Midbrain (tissue), 1 donor: ENCODE measurements around the gene HSD11B2.

Experiments
- DNase-seq: peaks from one replicate; lab custom pipeline; 2025; lab: John Stamatoyannopoulos, UW

The HSD11B2 gene

DNA sequence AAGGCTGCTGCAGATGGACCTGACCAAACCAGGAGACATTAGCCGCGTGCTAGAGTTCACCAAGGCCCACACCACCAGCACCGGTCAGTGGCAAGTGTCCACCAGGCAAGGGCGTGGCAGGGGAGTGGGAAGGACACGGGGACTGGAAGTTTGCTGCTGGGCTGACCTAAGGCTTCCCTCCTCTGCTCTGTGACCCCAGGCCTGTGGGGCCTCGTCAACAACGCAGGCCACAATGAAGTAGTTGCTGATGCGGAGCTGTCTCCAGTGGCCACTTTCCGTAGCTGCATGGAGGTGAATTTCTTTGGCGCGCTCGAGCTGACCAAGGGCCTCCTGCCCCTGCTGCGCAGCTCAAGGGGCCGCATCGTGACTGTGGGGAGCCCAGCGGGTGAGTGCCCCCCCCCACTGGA lies 4.8 kb downstream of the HSD11B2 start:
- no peak for DNase-seq

DNA sequence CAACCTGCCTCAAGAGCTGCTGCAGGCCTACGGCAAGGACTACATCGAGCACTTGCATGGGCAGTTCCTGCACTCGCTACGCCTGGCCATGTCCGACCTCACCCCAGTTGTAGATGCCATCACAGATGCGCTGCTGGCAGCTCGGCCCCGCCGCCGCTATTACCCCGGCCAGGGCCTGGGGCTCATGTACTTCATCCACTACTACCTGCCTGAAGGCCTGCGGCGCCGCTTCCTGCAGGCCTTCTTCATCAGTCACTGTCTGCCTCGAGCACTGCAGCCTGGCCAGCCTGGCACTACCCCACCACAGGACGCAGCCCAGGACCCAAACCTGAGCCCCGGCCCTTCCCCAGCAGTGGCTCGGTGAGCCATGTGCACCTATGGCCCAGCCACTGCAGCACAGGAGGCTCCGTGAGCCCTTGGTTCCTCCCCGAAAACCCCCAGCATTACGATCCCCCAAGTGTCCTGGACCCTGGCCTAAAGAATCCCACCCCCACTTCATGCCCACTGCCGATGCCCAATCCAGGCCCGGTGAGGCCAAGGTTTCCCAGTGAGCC lies 5.8 kb downstream of the HSD11B2 start:
- DNase-seq, result no peak

DNA sequence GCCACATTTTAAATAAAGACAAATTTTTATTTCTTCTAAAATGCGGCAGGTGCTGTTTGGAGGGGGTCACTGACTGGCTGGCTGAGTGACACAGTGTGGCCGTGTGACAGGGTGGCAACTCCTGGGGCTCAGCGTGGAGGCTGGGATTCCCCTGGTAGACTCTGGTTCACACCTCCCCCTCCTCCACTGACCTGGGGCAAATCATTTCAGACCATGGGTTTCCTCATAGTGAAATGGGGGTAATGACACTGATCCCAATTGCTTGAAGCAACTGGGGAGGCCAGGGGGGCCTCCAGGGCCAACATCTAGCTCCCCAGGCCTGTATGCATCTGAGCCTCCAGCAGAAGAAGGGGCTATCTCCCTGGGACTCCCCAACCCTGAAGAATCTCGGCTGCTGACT lies 6.6 kb downstream of the HSD11B2 start:
- no peak for DNase-seq

DNA sequence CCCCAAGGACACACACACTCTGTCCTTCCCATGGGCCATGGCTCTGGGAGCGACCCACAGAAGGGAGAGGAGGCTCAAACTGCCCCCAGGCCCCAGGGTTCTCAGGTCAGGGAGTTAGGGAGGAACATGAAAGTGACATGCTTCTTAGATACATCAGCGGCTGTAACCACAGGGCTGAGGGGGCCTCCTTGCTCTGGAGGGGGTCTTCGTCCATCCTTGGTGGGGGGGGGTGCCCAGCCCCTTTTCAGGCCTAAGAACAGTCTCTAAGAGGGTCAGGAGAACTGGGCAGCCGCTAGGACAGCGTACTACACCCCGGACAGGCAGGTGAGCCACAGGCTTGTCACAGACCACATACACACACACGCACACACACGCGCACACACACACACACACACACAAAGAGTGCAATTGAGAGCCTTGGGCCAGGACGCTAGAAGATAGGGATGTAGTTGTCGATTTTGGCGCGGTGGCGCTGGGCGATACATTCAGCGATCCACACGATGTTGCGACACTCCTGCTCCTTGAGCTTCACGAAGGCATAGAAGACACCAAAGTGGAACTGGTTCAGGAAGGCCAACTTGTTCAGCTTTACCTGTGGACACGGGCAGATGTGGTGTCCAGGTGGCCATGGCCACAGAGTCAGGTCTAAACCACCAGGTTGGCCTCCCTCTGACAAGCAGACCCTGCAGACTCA lies 7.3 kb downstream of the HSD11B2 start:
- DNase-seq, result no peak

DNA sequence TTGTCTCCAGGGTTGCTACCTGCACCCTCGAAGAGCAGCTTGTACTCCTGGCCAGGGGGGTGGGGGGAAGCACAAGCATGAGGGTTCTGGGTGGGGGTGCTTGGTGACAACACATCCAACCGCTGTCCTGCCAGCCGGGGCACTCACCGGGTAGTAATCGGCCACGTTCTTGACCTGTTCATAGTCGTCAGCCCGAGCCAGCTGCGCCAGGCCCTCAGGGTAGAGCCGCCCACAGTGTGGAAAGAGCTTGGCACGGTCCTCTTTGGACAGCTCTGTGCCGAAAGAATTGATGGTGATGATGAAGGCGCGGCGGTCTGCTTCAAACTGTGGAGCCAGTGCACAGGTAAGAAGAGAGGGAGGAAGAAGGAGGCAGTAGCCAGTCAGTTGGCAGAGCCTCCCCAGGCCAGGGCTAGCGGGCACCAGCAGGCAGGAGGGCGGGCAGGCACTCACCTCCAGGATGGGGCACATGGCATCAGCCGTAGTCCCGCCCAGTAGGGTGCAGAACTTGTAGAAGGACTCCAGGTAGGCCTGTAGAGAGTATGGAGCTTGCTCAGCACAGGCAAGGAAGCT lies 8.0 kb downstream of the HSD11B2 start:
- no peak for DNase-seq

DNA sequence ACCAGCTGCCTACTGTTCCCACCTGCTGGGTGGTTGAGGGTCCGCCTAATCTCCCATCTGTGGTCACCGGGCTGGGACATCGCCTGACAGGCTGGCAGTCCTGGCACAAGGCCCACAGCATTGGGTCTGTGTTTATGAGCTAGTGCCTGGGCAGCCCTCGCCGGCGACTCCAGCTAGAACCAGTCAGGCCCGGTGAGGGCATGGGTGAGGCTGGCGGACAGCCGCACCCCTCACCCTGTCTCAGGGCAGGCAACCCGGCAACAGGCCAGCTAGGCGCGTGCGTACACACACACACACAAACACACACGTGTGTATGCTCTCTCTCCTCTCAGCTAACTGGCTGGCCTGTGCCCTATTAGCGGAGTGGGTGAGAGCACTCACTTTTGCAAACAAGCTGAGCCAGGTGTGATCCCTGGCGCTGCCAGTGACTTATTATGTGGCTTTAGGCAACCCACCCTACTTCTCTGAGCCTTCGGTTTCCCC lies 10.4 kb downstream of the HSD11B2 start:
- peak; percentile 23 for DNase-seq

DNA sequence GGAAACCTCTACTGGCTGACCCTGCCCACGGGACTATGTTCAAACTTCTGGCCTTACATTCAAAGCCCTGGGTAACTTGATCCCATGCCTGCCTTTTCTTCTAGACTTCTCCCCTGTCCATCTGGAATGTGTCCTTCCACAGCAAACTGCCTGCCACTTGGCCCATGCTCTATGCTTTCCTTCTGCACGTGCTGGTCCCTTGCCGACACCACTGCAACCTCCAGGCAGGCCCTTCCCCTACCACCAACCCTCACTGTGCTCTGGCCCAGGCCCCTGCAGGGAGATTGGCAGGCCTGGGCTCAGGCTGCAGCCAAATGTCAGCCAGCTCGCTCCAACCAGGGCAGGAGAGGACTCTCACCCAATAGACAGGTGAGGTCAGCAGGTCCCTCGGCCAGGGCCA lies 11.0 kb downstream of the HSD11B2 start:
- DNase-seq, result no peak

DNA sequence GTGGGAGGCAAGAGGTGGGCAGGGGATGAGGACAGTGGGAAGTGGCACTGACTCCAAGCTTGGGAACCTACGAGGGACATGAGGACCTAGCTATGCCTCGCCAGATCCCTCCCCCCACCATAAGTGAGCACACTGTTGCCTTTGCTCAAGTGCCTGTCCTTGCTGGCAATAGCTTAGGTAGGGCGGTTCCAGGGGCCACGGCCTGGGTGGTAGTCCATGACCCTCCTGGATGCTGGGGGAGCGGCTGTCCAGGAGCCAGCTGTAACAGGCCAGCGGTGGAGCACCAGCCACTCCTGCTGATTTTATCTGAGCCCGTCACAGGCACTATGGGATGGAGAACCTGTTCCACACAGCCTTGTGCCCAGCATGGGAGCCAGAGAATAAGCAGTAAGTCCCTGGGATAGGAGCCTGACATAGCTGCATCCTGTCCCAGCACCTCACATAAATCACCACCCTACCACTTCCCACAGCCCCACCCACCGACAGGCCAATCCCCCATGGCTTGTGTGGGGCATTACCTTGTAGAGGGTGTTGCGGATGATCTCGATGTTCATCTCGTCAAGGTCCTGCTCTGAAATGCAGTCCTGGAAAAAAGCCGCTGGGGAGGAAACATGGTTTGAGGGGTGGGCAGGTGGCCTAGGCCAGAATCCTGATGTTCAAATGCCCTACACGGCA lies 11.8 kb downstream of the HSD11B2 start:
- DNase-seq, result no peak

DNA sequence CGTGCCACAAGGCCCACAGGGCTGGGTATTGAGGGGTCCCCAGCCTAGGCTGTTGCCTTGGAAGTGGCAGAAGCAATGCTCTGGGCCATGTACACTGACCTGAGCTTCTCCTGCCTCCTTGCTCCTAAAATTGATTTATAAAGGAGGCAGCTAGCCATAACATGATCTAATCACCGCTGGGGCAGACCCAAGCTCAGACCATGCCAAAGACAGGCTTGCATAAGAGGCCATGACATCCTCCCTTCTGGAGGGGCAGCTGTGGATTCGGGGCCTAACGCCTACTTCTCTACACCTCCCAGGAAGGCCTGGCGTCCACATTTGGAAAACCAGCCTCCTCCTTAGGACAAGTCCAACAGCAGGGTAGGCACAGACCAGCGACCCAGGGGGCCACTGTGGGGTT lies 12.3 kb downstream of the HSD11B2 start:
- no peak for DNase-seq

DNA sequence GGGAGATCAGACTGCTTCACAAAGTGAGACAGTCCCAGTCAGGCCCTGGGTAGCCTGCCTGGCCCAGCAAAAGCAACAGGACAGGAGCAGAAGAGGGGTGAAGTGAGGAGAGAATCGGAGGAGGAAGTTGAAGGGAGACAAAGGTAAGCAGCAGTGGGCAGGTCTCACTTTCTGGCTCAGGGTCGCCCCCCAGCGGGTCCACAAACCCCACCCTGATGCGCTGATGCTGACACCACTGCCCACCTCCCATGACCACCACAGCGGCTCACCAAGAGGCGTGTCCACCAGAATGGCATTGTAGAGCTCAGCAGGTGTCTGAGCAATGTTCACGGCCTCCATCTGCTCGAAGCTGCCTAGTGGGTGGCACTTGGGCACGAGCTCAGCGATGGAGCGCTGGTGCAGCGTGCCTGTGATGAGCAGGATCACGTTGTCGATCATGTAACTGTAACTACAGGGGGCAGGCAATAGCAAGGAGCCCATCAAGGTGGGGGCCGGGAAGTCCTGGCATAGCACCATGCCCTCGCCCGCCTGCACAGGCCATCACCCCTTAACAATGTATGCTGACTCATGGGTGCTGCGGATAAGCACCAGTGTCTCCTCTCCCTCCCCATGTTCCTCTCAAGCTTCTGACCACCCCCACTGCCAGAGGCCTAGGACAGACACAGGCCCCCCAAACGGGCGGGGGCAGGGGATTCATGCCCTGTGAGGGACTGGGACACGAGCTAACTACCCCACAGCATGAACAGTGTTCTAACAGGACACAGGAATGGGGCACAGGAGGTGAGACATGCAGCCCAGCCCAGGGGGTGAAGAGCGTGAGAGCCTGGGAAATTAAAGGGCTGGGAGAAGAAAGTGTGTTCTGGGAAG lies 13.6 kb downstream of the HSD11B2 start:
- no peak for DNase-seq

DNA sequence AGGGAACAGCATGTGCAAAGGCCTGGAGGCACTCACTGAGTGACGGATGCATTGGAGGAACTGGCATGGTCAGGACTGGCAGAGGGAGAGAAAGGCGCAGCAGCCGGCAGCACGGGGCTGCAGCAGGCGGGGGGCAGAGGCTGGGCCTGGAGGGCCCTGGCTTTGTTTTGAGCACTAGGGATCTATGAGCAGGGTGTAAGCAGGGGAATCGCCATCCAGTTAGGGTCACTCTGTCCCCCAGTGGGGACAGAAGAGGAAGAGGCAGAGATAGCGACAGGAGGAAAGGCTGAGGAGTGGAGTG lies 14.2 kb downstream of the HSD11B2 start:
- DNase-seq, result no peak

DNA sequence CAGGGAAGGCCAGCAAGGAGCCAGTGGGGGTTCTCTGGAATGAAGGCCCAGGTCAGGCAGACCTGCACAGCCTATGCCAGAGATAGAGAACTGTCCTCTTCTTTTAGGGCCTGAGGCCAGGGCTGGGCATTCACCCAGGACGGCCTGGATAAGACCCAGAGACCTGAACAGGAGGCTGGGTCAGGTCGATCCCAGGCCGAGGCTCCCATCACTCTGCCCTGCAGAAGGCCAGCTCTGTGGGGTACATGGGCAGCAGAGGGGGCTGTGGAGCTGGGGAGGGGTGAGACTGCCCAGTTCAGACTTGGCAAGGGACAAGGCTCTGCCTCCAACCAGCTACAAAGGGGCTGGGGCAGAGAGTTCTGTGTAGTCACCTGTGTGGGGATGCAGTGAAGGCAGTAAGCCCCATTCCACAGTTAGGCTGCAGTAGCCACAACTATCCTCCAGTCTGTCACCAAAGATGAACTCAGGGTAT lies 14.6 kb downstream of the HSD11B2 start:
- no peak for DNase-seq

DNA sequence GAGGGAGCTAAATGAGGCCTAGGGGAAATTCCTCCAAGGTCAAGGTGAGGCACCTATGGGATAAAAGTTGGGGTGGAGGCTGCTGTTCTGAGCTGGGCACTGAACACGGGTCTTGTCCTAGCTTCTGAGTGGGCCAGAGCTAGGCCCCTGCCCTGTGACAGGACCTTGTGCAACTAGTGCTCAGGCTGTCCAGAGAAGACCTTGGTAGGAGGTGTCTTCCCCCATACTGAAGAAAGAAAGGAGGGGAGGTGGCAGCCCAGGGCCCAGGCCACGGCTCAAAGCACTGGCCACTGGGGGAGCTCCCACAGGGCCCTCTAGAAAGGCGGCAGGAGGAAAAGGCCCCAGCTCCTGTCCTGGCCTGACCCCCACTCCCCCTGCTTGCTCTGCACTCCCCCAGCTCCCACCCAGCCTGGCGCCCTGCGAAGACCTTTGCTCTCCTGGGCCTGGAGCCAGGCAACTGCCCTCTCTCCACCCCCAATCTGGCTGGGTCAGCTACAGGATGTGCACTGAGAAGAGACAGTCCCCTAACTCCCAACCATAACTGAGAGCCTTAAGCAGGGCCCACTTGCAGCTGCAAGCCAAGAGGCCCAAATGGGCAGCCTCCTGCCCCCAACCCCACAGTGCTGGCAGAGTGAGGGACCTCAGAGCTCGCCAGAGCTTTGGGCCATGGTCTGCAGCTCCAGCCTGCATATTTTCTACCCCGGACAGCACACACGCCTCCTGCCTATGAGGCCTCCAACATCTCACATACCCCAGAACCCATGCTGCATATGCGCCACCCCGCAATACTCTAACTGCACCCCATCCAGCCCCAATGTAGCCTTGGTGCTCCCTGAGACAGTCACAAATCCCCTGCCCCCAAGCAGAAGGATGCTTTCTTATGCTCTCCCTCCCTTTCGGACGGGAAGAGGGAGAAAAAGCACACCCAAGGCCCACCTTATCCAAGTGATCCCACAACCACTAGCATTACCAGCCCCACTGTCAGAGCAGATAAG lies 15.3 kb downstream of the HSD11B2 start:
- peak; percentile 24 for DNase-seq

DNA sequence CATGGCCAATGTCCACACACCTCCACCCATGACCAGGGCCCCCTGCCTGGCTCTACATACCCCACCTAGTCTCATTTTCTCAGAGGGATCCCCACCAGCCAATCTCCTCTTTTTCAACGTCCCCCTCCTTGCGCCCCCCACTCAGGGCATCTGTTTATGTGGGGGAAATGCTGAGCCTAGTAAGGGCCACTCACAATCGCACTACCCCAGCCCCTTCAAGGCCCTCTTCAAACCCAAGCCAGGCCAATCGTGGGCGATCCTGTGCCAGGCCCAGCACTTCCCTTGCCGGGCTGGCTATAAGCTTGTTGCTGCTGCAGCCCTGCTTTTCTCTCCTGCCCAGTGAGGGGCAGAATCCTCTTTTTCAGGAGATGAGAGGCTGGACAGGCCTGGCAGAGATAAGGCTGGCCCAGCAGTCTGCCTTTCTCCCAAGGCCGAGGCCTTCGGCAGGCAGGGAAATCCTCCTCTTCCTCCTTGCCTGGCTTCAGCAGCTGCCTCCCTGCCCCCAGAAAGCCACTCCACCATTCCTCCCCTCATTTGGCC lies 16.1 kb downstream of the HSD11B2 start:
- DNase-seq, result no peak

DNA sequence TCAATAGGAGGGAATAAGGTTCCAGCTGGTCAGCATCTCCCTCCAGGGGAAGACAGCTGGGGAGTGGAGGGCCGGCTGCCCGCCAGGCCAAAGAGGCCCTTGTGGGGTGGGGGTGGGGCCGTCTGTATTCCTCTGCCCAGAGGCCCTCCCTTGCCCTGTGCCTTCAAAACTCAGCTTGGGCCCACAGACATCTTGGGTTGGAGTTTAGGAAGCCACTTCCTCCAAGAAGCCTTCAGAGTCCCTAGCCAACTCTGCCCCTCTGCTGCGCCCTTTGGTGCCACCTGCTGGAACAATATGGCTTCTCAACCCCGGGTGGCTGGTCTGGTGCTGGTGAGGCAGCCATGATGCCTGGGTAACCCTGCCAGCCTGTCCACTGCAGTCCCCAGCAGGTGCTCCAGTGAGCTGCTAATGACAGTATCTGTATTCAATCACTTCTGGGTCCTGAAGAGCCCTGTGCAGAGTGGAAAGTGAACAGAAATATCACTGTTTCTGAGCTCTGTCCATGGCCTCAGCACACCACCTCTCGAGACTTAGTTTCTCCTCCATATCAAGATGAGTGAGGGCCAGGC lies 16.7 kb downstream of the HSD11B2 start:
- DNase-seq, result peak; percentile 10

DNA sequence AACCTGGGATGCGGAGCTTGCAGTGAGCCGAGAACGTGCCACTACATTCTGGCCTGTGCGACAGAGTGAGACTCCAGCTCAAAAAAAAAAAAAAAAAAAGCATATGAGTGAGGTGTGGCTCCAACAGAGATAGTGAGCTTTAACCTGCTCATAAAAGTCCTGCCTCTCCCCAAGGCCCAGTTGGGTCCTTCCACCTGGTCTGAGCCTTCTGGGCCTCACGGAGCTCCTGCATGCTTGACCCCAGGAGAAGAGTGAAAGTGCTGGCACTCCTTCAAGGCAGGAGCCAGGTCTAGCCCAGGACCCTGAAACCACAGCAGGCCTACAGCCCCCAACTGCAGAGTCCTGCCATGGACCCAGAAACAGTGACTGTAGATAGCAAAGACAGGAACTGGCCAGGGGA lies 17.7 kb downstream of the HSD11B2 start:
- DNase-seq, result no peak

DNA sequence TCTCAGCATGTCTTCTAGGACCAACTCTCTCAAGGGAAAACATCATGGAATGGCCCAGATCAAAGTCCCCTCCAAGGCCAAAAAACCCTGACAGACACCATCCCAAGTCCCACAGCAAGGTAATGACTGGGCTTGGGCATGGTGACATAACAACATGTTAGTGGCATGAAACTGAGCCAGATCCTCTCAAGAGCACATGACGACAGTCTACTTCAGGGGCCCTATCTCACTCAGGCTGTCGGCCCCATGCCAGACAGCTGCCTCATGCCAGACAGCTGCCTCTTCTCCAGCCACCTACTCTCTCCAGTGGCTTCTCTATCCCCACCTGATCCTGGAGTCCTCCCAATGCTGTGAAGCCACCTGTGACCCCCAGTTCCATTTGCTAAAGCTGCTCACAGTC lies 18.4 kb downstream of the HSD11B2 start:
- no peak for DNase-seq

DNA sequence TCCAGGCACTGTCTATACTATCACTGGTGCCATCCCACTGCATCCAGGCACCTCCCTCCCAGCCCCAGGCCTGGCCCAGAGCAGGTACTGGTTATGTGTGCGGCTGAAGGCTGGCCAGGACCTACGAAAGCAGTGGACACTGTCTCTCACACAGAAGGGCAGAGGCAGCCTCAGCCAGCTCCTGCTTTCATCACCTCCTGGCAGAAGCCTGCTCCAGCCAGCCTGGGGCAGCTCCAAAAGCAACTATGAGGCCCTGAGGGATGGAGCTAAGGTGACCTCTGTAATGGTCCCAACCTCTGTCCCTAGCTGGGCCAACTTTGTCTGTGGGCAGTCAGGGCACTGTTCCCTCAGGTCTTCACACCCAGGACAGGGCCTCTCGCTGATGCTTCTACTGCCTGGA lies 18.8 kb downstream of the HSD11B2 start:
- peak; percentile 8 for DNase-seq

DNA sequence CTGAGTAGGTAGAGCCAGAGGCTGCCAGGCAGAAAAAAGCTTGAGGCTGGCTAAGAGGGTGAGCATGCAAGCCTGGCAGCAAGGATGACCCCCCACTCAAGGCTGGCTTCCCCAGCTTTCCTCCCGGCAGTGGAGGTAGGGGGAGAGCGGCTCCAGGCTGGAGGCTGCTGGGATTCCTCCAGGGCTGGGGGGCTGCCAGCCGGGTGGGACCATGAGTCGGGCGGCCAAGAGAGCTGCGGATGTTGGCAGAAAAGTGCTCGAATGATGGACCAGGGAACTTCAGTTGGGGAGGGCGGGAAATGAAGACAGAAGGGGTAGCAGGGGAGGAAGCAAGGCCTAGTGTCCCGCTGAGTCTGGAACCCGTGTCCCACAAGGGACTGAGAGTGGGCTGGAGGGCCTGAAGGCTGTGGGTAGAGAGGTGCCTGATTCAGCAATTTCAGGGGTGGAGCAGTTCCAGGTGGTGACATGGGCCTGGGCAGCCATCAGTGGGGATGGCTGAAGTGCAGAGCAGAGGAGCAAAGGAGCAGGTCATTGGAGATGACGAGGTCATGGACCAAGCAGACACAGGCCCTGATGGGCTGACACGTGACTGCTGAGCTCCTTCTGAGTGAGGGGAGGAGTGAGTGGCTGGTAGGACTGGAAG lies 20.3 kb downstream of the HSD11B2 start:
- DNase-seq, result peak; percentile 27
